Measurements from ENCODE around the gene TJP2.
"Not testable (repeated sequence)": the region's sequence is repeated elsewhere in the genome, so short reads cannot be mapped to it uniquely, and the experiment has no call there.

Gene TJP2

DNA sequence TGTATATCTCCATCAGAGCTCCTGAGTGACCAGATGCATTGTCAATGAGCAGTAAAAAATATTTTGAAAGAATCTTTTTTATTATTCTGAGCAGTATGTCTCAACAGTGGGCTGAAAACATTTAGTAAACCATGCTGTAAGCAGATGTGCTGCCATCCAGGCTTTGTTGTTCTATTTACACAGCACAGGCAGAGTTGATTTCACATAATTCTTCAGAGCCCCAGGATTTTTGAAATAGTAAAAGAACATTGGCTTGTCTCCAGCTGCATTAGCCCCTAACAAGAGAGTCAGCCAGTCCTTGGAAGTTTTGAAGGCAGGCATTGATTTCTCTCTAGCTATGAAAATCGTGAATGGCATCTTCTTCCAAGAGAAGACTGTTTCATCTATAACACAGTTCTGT lies 125.7 kb downstream of the TJP2 start:
- H3K4me1 ChIP-seq (ENCODE audit: control insufficient read depth in 2 of 2, insufficient read depth in 1 of 2, low read depth in 1 of 2, low read length in 2 of 2): no peaks in the 10 kb centered on the region
- H3K4ac ChIP-seq (ENCODE audit: low read length): no peak overlapping the region
- H3K27ac ChIP-seq (replicated peaks; ENCODE audit: low read length): no peak overlapping the region
- no peak overlapping the region for H4K8ac ChIP-seq (ENCODE audit: low read depth, low read length)
- H3K14ac ChIP-seq (ENCODE audit: low read length): no peak overlapping the region
- H2BK12ac ChIP-seq (ENCODE audit: low read length): no peak overlapping the region
- H2AFZ ChIP-seq (ENCODE audit: low read length): no peak overlapping the region
- H4K91ac ChIP-seq (ENCODE audit: low read depth, low read length, poor library complexity): no peak overlapping the region
- H3K27me3 ChIP-seq (ENCODE audit: control insufficient read depth in 3 of 3, insufficient read depth in 3 of 3, low read depth in 1 of 3, low read length in 3 of 3): no peaks in the 10 kb centered on the region
- H3K4me3 ChIP-seq (ENCODE audit: low read length in 2 of 2): no peak overlapping the region
- H3K9me3 ChIP-seq (replicated peaks in 1 of 2; ENCODE audit: control insufficient read depth in 2 of 2, insufficient read depth in 1 of 2, low read depth in 1 of 2, low read length in 2 of 2): peaks cover 0 to 2% of the 10 kb centered on the region in 2 donors
- H3K18ac ChIP-seq (ENCODE audit: low read length): no peak overlapping the region
- H2BK5ac ChIP-seq (ENCODE audit: low read length): no peak overlapping the region
- DNase-seq (ENCODE audit: low spot score): no peak
- no CpG with 5 or more reads among the region's 1 CpG for WGBS, 2 donors (ENCODE audit: extremely low coverage in 2 of 2, insufficient read length in 2 of 2, insufficient replicate concordance in 1 of 2)
- H3K36me3 ChIP-seq (replicated peaks in 1 of 2; ENCODE audit: control insufficient read depth in 2 of 2, insufficient read depth in 2 of 2, low read length in 2 of 2): no peaks in the 10 kb centered on the region
- H3K9ac ChIP-seq (ENCODE audit: low read depth, low read length, poor library complexity): no peak overlapping the region
- H2BK15ac ChIP-seq (ENCODE audit: low read length): no peak overlapping the region
- no peak overlapping the region for H2BK120ac ChIP-seq (ENCODE audit: low read depth, low read length)
- H2AK5ac ChIP-seq (ENCODE audit: low read depth, low read length): no peak overlapping the region
- H3K4me2 ChIP-seq (ENCODE audit: insufficient read depth, low read length, poor library complexity, severe bottlenecking): no peak overlapping the region
- H3K79me1 ChIP-seq (ENCODE audit: low read depth, low read length): no peaks in the 10 kb centered on the region
- no peak overlapping the region for H3K23ac ChIP-seq (ENCODE audit: low read depth, low read length, poor library complexity)

DNA sequence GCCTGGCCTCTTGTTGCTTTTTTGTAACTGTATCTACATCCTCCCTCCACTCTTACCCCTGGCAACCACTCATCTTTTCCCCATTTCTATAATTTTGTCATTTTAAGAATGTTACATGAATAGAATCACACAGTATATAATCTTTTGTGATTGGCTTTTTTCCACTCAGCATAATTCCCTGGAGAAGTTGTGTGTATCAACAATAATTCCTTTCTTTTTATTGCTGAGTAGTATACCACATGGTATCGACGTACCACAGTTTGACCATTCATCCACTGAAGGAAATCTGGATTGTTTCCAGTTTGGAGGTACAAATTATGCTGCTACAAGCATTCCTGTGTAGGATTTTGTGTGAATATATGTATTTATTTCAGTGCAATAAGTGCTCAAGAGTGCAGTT lies 129.3 kb downstream of the TJP2 start:
- no peak overlapping the region for H2BK5ac ChIP-seq (ENCODE audit: low read length)
- H3K23ac ChIP-seq (ENCODE audit: low read depth, low read length, poor library complexity): no peak overlapping the region
- H2AK5ac ChIP-seq (ENCODE audit: low read depth, low read length): no peak overlapping the region
- H2BK12ac ChIP-seq (ENCODE audit: low read length): no peak overlapping the region
- no peak overlapping the region for H3K14ac ChIP-seq (ENCODE audit: low read length)
- H4K91ac ChIP-seq (ENCODE audit: low read depth, low read length, poor library complexity): no peak overlapping the region
- H3K36me3 ChIP-seq (replicated peaks in 1 of 2; ENCODE audit: control insufficient read depth in 2 of 2, insufficient read depth in 2 of 2, low read length in 2 of 2): no peaks in the 10 kb centered on the region
- H3K4me2 ChIP-seq (ENCODE audit: insufficient read depth, low read length, poor library complexity, severe bottlenecking): no peak overlapping the region
- peaks cover 0 to 2% of the 10 kb centered on the region in 2 donors for H3K9me3 ChIP-seq (replicated peaks in 1 of 2; ENCODE audit: control insufficient read depth in 2 of 2, insufficient read depth in 1 of 2, low read depth in 1 of 2, low read length in 2 of 2)
- H2BK120ac ChIP-seq (ENCODE audit: low read depth, low read length): no peak overlapping the region
- H3K9ac ChIP-seq (ENCODE audit: low read depth, low read length, poor library complexity): no peak overlapping the region
- H3K4me3 ChIP-seq (ENCODE audit: low read length in 2 of 2): no peak overlapping the region
- no peak overlapping the region for H3K4ac ChIP-seq (ENCODE audit: low read length)
- no peak overlapping the region for H4K8ac ChIP-seq (ENCODE audit: low read depth, low read length)
- H3K18ac ChIP-seq (ENCODE audit: low read length): no peak overlapping the region
- H2AFZ ChIP-seq (ENCODE audit: low read length): no peak overlapping the region
- H3K4me1 ChIP-seq (ENCODE audit: control insufficient read depth in 2 of 2, insufficient read depth in 1 of 2, low read depth in 1 of 2, low read length in 2 of 2): peaks cover 6 to 7% of the 10 kb centered on the region in 2 donors
- no peaks in the 10 kb centered on the region for H3K27me3 ChIP-seq (ENCODE audit: control insufficient read depth in 3 of 3, insufficient read depth in 3 of 3, low read depth in 1 of 3, low read length in 3 of 3)
- WGBS, 2 donors (ENCODE audit: extremely low coverage in 2 of 2, insufficient read length in 2 of 2, insufficient replicate concordance in 1 of 2): no CpG with 5 or more reads among the region's 2 CpGs
- H3K27ac ChIP-seq (replicated peaks; ENCODE audit: low read length): no peak overlapping the region
- no peak overlapping the region for H2BK15ac ChIP-seq (ENCODE audit: low read length)
- no peak for DNase-seq (ENCODE audit: low spot score)
- no peaks in the 10 kb centered on the region for H3K79me1 ChIP-seq (ENCODE audit: low read depth, low read length)

DNA sequence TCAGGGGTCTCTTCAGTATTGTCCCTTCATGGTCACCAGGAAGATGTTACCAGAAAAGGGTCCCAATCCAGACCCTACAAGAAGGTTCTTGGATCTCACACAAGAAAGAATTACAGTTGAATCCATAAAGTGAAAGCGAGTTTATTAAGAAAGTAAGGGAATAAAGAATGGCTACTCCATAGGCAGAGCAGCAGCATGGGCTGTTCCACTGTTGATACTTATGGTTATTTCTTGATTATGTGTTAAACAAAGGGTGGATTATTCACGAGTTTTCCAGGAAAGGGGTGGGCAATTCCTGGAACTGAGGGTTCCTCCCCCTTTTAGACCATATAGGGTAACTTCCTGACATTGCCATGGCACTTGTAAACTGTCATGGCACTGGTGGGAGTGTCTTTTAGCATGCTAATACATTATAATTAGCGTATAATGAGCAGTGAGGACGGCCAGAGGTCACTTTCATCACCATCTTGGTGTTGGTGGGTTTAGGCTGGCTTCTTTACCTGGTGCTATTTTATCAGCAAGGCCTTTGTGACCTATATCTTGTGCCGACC lies 132.9 kb downstream of the TJP2 start:
- not testable (repeated sequence) for H3K23ac ChIP-seq (ENCODE audit: low read depth, low read length, poor library complexity); H2AFZ ChIP-seq (ENCODE audit: low read length); H3K14ac ChIP-seq (ENCODE audit: low read length); H2BK120ac ChIP-seq (ENCODE audit: low read depth, low read length); H2BK12ac ChIP-seq (ENCODE audit: low read length); H3K4me1 ChIP-seq (ENCODE audit: control insufficient read depth in 2 of 2, insufficient read depth in 1 of 2, low read depth in 1 of 2, low read length in 2 of 2); H3K4me2 ChIP-seq (ENCODE audit: insufficient read depth, low read length, poor library complexity, severe bottlenecking); H2BK15ac ChIP-seq (ENCODE audit: low read length); H3K18ac ChIP-seq (ENCODE audit: low read length); H4K91ac ChIP-seq (ENCODE audit: low read depth, low read length, poor library complexity); H3K4me3 ChIP-seq (ENCODE audit: low read length in 2 of 2); H3K9me3 ChIP-seq (replicated peaks in 1 of 2; ENCODE audit: control insufficient read depth in 2 of 2, insufficient read depth in 1 of 2, low read depth in 1 of 2, low read length in 2 of 2); H4K8ac ChIP-seq (ENCODE audit: low read depth, low read length); H2BK5ac ChIP-seq (ENCODE audit: low read length); H3K27ac ChIP-seq (replicated peaks; ENCODE audit: low read length); H3K79me1 ChIP-seq (ENCODE audit: low read depth, low read length); H3K4ac ChIP-seq (ENCODE audit: low read length); H3K9ac ChIP-seq (ENCODE audit: low read depth, low read length, poor library complexity); H3K27me3 ChIP-seq (ENCODE audit: control insufficient read depth in 3 of 3, insufficient read depth in 3 of 3, low read depth in 1 of 3, low read length in 3 of 3); H2AK5ac ChIP-seq (ENCODE audit: low read depth, low read length); DNase-seq (ENCODE audit: low spot score); H3K36me3 ChIP-seq (replicated peaks in 1 of 2; ENCODE audit: control insufficient read depth in 2 of 2, insufficient read depth in 2 of 2, low read length in 2 of 2)
- WGBS, 2 donors (ENCODE audit: extremely low coverage in 2 of 2, insufficient read length in 2 of 2, insufficient replicate concordance in 1 of 2): no CpG with 5 or more reads among the region's 5 CpGs

DNA sequence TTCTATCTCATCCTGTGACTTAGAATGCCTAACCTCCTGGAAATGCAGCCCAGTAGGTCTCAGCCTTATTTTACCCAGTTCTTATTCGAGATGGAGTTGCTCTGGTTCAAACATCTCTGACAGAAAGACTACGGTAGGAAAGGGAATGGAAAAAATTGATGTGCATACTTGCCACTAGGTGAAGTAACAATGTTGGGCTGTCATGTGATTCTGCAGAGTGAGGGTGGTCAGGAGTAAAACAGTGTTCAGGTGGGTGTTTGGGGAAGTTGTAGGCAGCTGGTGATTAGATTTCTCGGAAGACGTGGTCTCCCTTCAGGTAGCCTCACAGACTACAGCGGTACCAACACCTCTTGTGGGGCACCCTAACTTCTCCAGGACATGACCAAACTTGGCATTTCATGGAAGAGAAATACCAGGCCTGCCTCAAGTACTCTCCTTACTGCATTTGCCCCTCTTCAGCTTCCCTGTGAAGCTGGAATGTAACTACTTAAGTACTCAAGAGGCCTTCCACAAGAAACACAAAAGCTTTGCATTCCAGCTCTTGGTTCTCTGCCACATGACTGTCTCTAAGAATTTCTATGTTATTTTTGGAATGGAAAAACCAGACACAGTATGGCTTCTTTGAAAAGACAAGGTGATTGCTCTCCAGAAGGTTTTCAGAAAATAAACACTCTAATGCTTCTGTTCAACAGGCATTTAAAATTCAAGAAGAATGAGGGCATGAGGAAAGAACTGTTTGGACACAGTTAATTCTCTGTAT lies 133.5 kb downstream of the TJP2 start:
- no peaks in the 10 kb centered on the region for H3K79me1 ChIP-seq (ENCODE audit: low read depth, low read length)
- H2BK120ac ChIP-seq (ENCODE audit: low read depth, low read length): no peak overlapping the region
- no peak overlapping the region for H3K9ac ChIP-seq (ENCODE audit: low read depth, low read length, poor library complexity)
- no peak overlapping the region for H2AK5ac ChIP-seq (ENCODE audit: low read depth, low read length)
- DNase-seq (ENCODE audit: low spot score): peak; percentile 24
- no peak overlapping the region for H2BK5ac ChIP-seq (ENCODE audit: low read length)
- no peak overlapping the region for H3K4me2 ChIP-seq (ENCODE audit: insufficient read depth, low read length, poor library complexity, severe bottlenecking)
- no peak overlapping the region for H4K8ac ChIP-seq (ENCODE audit: low read depth, low read length)
- H3K4ac ChIP-seq (ENCODE audit: low read length): no peak overlapping the region
- H3K4me1 ChIP-seq (ENCODE audit: control insufficient read depth in 2 of 2, insufficient read depth in 1 of 2, low read depth in 1 of 2, low read length in 2 of 2): peaks cover 8 to 9% of the 10 kb centered on the region in 2 donors
- H3K18ac ChIP-seq (ENCODE audit: low read length): peak overlapping the region; percentile 11
- no peak overlapping the region for H2BK15ac ChIP-seq (ENCODE audit: low read length)
- peaks cover 3 to 4% of the 10 kb centered on the region in 2 donors for H3K9me3 ChIP-seq (replicated peaks in 1 of 2; ENCODE audit: control insufficient read depth in 2 of 2, insufficient read depth in 1 of 2, low read depth in 1 of 2, low read length in 2 of 2)
- no peak overlapping the region for H4K91ac ChIP-seq (ENCODE audit: low read depth, low read length, poor library complexity)
- H3K4me3 ChIP-seq (ENCODE audit: low read length in 2 of 2): no peak overlapping the region
- peak overlapping the region; percentile 56 for H2AFZ ChIP-seq (ENCODE audit: low read length)
- no peaks in the 10 kb centered on the region for H3K36me3 ChIP-seq (replicated peaks in 1 of 2; ENCODE audit: control insufficient read depth in 2 of 2, insufficient read depth in 2 of 2, low read length in 2 of 2)
- H2BK12ac ChIP-seq (ENCODE audit: low read length): no peak overlapping the region
- WGBS, 2 donors (ENCODE audit: extremely low coverage in 2 of 2, insufficient read length in 2 of 2, insufficient replicate concordance in 1 of 2): no CpG with 5 or more reads among the region's 5 CpGs
- no peaks in the 10 kb centered on the region for H3K27me3 ChIP-seq (ENCODE audit: control insufficient read depth in 3 of 3, insufficient read depth in 3 of 3, low read depth in 1 of 3, low read length in 3 of 3)
- no peak overlapping the region for H3K23ac ChIP-seq (ENCODE audit: low read depth, low read length, poor library complexity)
- H3K27ac ChIP-seq (replicated peaks; ENCODE audit: low read length): peak overlapping the region; percentile 87
- H3K14ac ChIP-seq (ENCODE audit: low read length): no peak overlapping the region

Data from neuronal stem cell (in vitro differentiated cells).